ENCODE results near the gene OTUD5. TPM values are rescaled to one million over a fixed set of nuclear protein-coding genes. Genes with fewer than 3 reads are reported as not detected.

Gene OTUD5
- total RNA-seq, 1 experiment from 2014 or later = 59.5 TPM

- no peak overlapping the region for H3K27ac ChIP-seq (ENCODE audit: low read length)
- peaks cover 2% of the 10 kb centered on the region; the same call in 1 of the 2 replicates for H3K36me3 ChIP-seq (ENCODE audit: control insufficient read depth, insufficient read depth, low read length)
- 0 out of 2 replicates have a peak, but pooled peaks cover 3% of the 10 kb centered on the region for H3K4me1 ChIP-seq (ENCODE audit: control insufficient read depth, insufficient read depth, low read length)
- CTCF ChIA-PET = no interaction called here
- no peak for TF ChIP-seq TCF7L2 (IDR thresholded peaks at IDR 0.05; ENCODE audit: low read depth, low read length)
- TF ChIP-seq CTCF (IDR thresholded peaks at IDR 0.05) = no peak
- H3K4me3 ChIP-seq (ENCODE audit: low read depth in 2 of 2, low read length in 2 of 2) = no peak overlapping the region
- no peaks in the 10 kb centered on the region for H3K9me3 ChIP-seq (ENCODE audit: control insufficient read depth, insufficient read depth, low read depth, low read length)
- ATAC-seq (peak; percentile 20; the same call in 1 of the 2 replicates), DNase-seq (ENCODE audit: low read depth, low spot score) (no peak)
- H3K27me3 ChIP-seq (ENCODE audit: control insufficient read depth, insufficient read depth, low read length) = no peaks in the 10 kb centered on the region
- BruUV-seq (replicated peaks) = no TSS peak
- in situ Hi-C loops (cut with HindIII; ENCODE audit: low pct_unique_long_range_greater_than_20kb, low sequenced_read_pairs) (no loop called here), intact Hi-C loops (cut with micrococcal nuclease; ENCODE audit: unreplicated experiment) (no loop called here)
- POLR2A ChIA-PET = interaction anchor here (0.6 kb wide), 1 partner anchor 162 kb away, joined by 9 read pairs; no protein-coding TSS in a partner anchor
Observed at GRCh38 chrX:48904180-48904579, 53.2 kb downstream of the OTUD5 start.

GRCh38 chrX:48903290-48903689 lies 54.1 kb downstream of the OTUD5 start:
- ATAC-seq (no peak), DNase-seq (ENCODE audit: low read depth, low spot score) (no peak)
- Histone ChIP-seq H3K36me3 (ENCODE audit: control insufficient read depth, insufficient read depth, low read length) (peaks cover 2% of the 10 kb centered on the region; the same call in 1 of the 2 replicates), H3K4me3 (ENCODE audit: low read depth in 2 of 2, low read length in 2 of 2) (no peak overlapping the region), H3K27ac (ENCODE audit: low read length) (no peak overlapping the region), H3K9me3 (ENCODE audit: control insufficient read depth, insufficient read depth, low read depth, low read length) (no peaks in the 10 kb centered on the region), H3K4me1 (ENCODE audit: control insufficient read depth, insufficient read depth, low read length) (0 out of 2 replicates have a peak, but pooled peaks cover 6% of the 10 kb centered on the region), H3K27me3 (ENCODE audit: control insufficient read depth, insufficient read depth, low read length) (no peaks in the 10 kb centered on the region)
- POLR2A ChIA-PET = no interaction called here
- CTCF ChIA-PET = no interaction called here
- intact Hi-C loops (cut with micrococcal nuclease; ENCODE audit: unreplicated experiment) (no loop called here), in situ Hi-C loops (cut with HindIII; ENCODE audit: low pct_unique_long_range_greater_than_20kb, low sequenced_read_pairs) (no loop called here)
- no TSS peak for BruUV-seq (replicated peaks)
- no peak for TF ChIP-seq CTCF (IDR thresholded peaks at IDR 0.05)
- no peak for TF ChIP-seq TCF7L2 (IDR thresholded peaks at IDR 0.05; ENCODE audit: low read depth, low read length)
- no peak for TF ChIP-seq REST (IDR thresholded peaks at IDR 0.05; ENCODE audit: insufficient read depth in 1 of 2, low read depth in 2 of 2, low read length in 1 of 2)
- TF ChIP-seq SIN3A (IDR thresholded peaks at IDR 0.05; ENCODE audit: borderline replicate concordance, insufficient read depth, low read depth, low read length) = no peak
- no peak; the same call in 1 of the 2 replicates for TF ChIP-seq POLR2AphosphoS5 (IDR thresholded peaks at IDR 0.05; ENCODE audit: low read depth, low read length)

Data from Panc1 (cell line).